HUDEP-2 (cell line): ENCODE data around the gene ETV4.

Experiments
- DNase-seq, 76 experiments: peaks; one replicate each; lab custom pipeline; 2025; ENCODE audit not compliant: unreplicated experiment in 76 of 76; lab: John Stamatoyannopoulos, UW

Gene ETV4

DNA sequence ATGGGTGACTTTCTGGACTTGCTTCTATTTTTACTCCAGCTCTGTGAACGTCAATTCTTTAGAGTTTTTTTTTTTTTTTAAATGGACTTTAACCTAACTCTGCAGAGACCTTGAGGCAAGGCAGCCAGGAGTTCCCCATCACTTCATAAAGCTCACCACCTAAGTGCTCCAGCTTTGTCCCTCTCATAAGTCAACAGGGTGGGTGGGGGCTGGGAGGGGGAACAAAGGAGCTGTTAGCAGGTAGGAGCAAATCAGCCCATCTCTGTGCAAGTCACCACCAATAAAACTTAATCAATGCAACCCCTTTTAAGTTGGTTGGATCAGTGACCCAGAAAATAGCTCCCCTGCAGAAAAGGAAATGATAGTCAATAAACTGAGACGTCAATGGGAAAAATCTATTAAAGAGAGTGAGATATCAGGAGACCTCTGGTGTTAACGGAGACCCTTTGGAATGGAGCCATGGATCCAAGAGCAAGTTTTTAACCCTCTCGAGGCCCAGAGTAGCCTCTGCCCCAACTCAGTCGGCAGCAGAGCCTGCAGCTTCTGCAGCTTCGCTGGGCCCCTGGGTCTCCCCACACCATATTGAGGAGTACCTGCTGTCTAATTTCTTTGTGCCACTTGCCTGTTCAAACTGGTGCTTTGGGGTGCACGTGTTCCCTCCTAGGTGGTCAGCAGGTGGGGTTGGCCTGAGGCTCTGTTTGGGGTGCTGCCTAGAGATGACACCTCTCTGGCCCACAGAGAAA lies 27.6 kb upstream of the ETV4 start:
- DNase-seq: no peak

DNA sequence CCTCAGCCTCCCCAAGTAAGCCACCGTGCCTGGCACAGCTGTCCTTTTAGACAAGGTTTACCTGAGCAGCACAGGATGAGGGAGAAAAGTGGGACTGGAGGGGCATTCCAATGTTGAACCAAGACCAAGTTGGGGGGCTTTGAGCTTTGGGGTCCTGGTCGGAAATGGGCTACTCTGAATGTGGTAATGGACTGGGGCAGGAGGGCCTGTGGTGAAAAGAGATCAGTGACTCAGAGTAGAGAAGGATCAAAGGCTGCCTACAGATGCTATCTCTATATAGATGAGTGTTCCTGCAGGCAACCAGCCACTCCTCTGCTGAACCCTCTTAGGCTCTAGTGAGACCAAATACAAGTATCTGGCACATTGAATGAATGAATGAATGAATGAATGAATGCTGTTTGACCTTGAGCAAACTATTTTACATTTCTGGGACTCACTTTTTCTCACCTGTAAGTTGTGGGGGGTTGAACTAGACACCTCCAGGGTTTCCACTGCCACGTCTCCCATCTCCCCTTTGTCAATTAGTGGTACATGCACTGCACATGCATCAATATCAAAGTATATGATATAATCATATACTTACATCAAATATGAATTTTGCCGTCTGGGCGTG lies 26.3 kb upstream of the ETV4 start:
- DNase-seq: peak in 4 of 76 experiments; percentile 1 to 21 (median 9)

DNA sequence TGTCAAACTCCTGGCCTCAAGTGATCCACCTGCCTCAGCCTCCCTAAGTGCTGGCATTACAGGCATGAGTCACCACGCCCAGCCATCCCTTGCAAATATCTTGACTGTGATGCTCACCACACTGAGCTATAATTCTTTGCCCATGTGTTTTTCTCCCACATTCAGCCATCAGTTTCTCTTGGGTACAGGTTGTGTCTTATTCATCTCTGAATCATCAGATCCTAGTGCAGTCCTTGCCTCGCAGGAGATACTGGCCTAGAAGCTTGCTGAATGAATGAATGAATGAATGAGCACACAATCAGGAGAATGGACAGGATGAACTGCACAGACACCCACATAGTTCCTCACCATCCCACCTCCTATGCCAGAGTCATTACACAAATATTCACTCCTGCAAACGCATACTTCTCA lies 24.4 kb upstream of the ETV4 start:
- no peak for DNase-seq

- no peak for DNase-seq
These were observed 22.5 kb upstream of the ETV4 start for GRCh38 chr17:43568506-43569082.

- DNase-seq: no peak
These were observed 17.8 kb upstream of the ETV4 start for GRCh38 chr17:43563600-43564594.

DNA sequence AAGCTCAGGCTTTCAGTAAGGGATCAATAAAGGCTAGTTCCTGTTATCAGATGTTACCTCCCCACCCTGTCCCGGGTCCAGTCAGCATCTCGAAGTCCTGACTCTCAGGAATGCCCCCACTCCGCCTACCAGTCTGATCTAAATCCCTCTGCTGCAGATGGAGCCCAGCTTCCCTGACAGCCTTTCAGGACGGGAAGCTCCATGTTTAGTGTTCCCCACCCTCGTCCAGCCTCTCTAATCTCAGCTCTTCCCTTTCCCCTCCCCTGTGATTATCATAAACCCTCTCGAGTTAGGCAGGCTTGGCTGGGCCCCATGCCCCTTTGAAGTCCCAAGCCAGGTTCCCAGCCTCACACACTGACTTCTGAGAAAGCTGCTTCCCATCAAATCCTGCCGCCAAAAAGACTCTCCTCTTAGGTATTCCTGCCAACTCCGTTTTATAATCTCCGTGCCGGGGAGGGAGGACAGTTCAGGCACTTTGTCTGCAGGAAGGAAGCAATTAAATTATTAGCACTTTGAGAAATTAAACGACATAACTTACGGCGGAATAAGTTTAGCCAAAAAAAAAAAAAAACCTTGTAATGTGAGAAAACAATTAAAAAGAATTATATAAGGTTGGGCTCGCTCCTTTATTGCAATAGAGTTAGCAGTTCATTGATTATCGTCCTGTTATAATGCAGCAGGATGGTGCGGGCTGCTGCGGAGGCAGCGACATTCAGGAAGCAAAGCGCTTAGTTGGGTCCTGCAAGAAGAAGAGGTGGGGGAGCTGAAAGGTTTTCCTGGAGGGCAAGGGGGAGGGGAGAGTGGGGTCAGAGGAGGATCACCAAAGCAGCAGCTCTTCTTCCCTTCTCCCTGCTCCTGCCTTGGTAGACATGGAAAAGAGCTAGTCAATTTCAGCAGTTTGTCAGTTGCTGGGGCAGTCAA lies 16.8 kb upstream of the ETV4 start:
- DNase-seq: no peak

DNA sequence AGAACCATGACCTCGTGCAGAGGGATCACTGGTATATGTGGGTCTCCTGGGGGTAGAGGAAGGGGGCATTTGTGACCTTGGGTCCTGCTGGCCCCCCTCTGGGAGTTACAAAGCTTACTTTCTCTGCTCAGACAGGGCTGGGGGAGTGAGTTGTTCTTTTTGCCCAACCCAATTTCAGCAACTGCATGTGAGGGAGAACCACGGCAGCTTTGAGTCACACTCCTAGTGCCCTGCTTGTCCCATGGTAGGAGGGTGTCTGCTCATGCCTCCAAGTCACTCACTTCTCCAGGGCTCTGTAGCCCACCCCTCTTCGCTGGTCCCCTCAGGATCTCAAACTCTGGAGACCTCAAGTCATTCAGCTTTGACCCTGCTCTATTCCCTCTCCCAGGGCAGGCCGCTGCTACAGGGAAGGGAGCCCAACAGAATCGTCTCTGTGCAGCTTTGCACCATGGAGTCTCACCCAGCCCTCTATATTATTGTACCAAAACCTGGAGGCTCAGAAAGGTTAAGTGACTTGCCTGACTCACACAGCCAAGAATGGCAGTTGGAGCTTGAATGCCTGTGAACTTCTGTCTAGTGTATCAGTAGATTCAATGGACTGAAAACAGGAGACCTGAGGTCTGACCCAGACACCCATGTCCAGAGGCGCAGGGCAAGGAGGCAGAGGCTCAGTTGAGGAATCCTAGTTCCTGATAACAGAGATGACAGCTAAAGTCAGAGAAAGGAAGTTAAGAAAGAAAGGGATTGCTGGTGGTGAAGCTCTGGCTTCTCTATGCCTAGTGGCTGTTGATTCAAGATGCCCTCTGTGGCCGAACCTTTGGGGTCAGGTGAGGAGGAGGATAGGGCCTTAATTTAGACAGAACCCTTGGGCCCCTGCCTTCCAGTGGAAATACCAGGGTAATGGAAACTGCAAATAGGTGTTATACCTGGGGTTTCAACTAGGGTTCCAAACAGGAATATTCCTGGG lies 14.6 kb upstream of the ETV4 start:
- DNase-seq: no peak

GRCh38 chr17:43559161-43559816 lies 13.1 kb upstream of the ETV4 start:
- no peak for DNase-seq

GRCh38 chr17:43558805-43559160 lies 12.6 kb upstream of the ETV4 start:
- no peak for DNase-seq

GRCh38 chr17:43556292-43556691 lies 10.2 kb upstream of the ETV4 start:
- DNase-seq: peak in 28 of 76 experiments; percentile 2 to 47 (median 16)

DNA sequence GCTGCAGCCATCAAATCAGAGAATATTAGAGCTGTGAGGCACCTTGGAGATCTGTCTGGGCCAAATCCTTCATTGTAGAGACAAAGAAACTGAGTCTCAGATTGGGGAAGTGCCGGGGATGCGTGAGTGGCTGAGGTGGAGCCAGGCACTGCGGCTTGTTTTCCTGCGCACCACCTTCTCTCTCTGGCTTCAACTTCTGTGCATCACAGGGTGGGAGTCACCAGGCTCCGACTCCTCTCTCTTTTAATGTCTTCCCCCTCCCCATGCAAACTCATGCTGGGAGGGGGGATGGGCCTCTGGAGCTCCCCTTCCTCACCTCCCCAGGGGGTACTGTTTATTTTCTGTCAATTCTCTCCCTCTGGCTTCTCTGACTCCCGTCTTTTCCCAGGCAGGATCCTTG lies 8.7 kb upstream of the ETV4 start:
- no peak for DNase-seq

DNA sequence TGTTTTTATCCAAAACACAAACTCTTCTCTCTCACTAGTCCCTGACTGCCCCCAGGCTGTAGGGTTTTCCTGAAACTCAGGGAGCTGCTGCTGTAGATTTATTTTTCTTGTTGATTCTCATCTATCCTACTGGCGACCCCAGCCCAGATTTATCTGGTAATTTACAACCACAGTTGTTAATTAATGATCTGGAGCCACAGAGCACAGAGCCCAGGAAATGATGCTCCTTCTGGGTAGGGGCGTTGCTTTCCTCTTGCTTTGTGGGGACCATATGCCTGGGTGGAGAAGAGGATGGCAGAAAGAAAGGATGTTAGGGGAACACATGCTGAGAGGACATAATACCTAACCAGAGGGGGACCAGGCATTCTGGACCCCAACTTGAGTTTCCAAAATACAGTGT lies 7.4 kb upstream of the ETV4 start:
- DNase-seq: no peak

DNA sequence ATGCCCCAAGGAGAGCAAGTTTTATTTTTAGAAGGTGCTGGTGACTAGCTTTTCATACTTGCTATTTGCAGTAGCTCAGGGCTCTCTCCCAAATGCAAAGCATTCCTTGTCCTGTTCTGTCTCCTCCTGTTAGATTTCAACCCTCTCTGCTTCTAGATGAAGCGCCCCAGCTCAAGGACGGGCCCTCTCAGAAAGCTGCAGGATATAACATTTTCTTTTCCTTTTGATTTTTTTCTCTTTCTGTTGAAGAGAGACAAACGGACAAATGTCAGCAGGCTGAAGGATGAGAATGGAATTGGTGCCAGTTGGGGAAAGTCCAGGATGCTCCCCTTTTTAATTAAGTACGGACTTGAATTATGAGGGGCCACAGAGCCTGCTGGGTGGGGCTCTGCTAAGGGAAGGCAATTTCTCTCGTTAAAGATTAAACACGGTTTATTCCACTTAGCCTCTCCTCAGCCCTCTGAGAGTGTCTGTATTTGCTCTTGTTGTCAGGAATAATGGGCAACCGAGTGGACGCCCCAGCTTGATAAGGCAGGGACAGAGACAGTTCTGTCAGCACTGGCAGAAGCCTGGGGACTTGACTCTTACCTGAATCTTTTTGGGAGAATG lies 6.2 kb upstream of the ETV4 start:
- no peak for DNase-seq

DNA sequence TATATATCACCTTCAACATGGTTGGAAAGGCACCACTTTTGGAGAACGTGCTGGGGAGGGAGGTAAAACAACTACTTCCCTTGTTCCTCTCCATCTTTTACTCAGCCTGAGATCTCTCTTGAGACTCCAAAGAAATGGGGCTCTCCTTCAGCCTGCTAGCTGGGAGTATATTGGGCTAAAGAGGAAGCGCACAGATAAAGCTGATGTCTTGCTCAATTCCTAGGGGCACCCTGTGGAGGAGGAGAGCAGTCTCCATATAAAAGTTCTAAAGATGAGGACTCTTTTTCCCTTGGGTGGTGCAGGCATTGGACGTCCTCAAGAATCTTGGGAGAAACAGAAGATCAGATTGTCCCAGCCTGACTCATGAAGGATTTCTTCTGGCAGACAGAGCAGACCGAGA lies 4.6 kb upstream of the ETV4 start:
- no peak for DNase-seq

DNA sequence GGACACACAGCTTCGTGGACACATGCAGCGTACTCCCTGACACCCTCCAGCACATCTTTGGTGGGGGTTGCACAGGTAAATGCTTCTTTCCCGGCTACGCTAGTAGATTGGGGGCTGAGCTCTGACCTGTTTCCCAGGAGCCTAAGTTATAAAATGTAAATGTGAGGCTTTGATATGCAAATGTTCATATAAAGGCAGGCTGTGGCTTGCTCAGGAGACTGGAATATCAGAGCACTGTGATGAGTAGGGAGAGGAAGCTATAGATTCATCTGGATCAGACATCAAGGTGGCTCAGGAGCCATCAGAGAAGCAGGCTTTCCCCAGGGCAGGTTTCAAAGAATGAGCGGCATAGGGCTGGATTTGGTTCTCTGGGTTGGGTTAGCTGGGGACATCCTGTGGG lies 3.4 kb upstream of the ETV4 start:
- DNase-seq: no peak

DNA sequence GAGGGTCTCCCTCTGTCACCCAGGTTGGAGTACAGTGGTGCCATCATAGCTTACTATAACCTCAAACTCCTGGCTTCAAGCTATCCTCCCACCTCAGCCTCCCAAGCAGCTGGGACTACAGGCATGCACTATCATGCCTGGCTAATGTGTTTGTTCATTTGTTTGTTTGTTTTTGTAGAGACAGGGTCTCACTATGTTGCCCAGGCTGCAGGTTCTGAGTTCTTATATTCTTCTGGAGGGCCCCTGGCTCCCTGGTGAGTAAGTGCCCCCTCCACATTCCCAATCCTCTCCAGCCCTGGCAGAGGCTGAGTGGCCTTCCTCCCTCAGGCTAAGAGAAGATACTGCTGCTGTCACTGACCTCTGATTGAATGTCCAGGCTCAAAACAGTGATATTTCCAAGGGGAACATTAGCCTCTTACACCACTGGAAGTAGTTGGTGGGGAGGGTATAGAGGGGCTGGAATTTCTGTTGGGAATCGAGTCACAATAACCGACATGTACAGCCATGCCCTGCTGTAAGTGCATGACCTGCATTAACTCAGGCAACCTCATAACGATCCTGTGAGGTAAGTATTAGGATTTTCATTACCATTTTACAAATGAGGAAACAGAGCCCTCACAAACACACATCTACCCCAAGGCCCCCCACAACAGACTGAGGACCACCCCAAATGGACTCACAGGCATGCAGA lies 2.7 kb upstream of the ETV4 start:
- no peak for DNase-seq

DNA sequence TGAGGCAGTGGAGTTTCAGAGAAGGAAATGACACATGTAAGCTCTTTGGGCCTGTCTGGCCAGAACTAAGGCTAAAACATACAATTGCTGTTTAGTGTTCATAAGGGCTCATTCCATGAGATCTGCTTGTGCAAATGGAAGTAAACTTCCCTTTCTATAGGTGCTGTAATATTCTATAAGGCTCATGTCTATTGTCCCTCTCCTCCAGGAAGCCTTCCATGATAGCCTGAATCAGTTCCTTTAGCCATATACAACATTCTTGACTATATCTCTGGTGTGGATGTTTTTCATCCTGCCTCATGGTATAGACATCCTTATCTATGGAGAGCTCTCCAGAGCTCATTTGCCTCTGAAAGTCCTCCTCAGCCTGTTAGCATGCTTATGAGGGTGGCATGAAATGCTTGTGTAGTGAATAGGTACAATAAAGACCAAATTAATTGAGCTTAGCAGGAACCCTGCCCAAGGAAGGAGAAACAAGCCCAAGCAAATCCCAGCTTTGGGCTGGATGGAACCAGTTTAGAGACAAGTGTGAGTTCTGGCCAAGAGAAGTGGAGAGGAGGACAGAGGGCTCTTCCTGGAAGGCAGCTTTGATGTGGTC lies 1.6 kb upstream of the ETV4 start:
- DNase-seq: no peak
